T-helper 22 cell (primary cell): ENCODE data around the gene TEX47.

Source experiments
- DNase-seq: peaks from one replicate; pipeline ENCODE4 v3.0.0-alpha.2; 2020; ENCODE audit warnings: low read depth

TEX47 gene

GRCh38 chr7:88746126-88746525 lies 49.4 kb downstream of the TEX47 start:
- no peak for DNase-seq
